Activated T-cell treated with anti-CD3 and anti-CD28 coated beads, Interleukin-2, amount 50 U/mL, for 48 hours (primary cell): ENCODE results near the gene MEGF11.
"Not testable (repeated sequence)": the region's sequence is repeated elsewhere in the genome, so short reads cannot be mapped to it uniquely, and the experiment has no call there.

Experiments used
- DNase-seq, 2 experiments: peaks; one replicate each; pipeline ENCODE4 v3.0.0-alpha.2; 2020

MEGF11 gene

GRCh38 chr15:65990298-65990981, 263.1 kb downstream of the MEGF11 start:
- no peak for DNase-seq

DNA sequence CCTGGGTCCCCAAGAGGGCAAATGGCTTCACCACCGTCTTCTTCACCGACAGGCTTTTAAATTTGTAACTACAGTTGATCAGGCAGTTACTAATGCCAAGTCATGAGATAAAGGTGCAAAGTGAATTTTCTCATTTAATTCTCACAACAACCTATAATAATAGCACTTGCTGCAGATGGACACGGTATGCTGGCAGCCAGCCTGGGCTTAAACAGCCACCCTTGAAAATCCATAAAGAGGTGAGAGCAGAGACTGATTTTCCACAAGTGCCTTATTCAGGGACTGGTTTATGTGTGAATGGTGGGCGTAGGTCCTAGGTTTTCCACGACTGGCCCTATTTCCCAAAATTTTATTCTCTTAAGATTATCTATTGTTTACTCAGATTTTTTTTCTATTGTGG, 266.4 kb downstream of the MEGF11 start:
- DNase-seq, result no peak

DNA sequence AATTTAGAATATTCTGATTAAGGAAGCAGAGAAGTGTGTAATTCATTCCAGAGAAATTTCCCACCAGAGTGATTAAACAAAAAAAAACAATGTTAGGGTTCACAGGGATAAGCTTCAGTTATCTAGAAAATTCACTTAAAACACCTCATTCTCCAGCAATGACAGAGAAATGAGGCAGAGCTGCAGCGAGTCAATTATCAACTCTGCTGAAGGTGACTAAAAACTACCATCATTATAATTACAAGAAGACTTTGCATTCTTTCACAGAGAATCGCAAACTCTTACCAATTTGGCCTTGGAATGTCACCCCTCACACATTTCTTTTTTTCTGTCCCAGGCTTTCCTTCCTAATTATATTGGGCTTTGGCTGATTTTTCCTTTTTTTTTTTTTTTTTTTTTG, 267.1 kb downstream of the MEGF11 start:
- DNase-seq, result no peak

DNA sequence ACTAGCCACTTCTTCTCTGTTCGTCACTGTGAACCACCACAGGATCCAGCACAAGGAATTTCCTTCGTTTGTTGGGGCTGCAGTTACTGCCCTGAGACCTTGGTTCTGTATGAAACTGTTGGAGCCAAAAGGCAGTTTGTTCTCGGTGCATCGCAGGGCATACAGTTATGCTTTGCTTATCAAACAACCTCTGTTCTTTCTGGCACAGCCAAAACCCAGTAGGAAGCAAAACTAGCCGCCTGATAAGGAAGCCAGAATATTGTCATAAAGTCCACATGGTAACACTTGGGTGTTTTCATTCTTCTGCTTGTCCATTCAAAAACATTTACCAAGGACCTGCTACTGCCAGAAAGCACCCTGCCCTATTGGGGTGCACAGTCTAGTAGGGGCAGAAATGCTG, 268.2 kb downstream of the MEGF11 start:
- no peak for DNase-seq

- no peak for DNase-seq
These were observed 270.8 kb downstream of the MEGF11 start for GRCh38 chr15:65982627-65983322.

DNA sequence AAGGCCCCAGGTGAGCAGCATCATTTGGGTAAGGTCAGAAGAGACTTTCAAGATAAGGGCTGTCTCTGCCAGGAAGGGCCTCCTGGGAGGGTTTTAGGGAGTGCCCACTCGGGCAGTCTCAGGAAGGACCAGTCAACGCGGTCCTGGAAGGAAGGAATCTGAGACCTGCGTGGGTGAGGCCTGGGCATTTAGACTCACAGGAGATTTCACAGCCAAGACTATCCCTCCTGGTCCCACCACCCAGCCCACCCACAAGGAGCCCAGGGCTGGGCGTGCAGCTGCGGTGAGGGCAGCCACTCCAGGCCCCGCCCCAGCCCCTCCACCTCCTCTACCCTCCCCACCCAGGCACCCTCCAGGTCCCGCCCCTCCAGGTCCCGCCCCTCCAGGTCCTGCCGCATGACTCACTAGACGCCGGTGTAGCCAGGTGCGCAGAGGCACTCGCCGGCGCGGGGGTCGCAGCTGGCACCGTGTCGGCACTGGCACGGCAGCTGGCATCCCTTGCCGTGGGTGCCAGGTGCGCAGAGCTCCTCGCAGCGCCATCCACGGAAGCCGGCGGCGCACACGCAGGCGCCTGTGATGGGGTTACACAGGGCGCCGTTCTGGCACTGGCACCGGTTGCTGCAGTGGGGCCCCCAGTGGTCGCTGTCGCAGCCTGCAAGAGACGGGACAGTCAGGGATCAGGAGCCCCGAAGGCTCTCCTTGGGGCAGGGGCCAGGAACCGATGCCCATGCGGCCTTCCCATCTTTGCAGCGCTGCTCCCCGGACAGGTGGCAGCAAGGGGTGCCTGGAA, 271.5 kb downstream of the MEGF11 start:
- DNase-seq, result peak; percentile 65 to 69

DNA sequence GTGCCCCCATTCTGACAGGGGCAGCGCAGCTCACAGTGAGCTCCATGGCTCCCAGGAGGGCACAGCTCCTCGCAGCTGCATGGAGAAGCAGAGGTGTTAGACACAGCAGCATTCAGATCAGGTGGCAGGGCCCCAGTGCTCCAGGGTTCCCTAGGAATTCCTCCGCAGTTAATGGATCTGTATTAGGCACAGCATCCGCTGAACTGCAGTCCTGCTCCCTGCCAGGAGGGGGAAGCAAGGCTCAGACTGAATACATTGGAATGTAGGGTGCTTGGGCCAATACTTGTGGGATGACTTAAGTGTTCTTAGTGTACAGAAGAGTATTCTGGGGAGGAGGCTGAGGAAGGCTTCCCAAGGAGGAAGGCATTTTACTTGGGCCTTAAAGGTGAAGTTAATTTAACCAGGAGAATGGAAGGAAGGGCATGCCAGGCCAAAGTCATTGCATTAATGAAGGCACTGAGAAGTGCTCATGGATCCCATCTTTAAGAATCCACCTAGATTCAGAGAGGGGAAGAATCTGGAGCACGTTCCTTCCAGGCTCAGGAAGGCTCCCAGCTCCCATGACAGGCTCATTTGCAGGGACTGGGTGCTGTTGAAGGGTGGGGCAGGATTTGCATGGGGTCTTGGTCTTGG, 272.6 kb downstream of the MEGF11 start:
- DNase-seq, result peak; percentile 41 to 43

- no peak for DNase-seq
These were observed 273.7 kb downstream of the MEGF11 start for GRCh38 chr15:65979837-65980236.

DNA sequence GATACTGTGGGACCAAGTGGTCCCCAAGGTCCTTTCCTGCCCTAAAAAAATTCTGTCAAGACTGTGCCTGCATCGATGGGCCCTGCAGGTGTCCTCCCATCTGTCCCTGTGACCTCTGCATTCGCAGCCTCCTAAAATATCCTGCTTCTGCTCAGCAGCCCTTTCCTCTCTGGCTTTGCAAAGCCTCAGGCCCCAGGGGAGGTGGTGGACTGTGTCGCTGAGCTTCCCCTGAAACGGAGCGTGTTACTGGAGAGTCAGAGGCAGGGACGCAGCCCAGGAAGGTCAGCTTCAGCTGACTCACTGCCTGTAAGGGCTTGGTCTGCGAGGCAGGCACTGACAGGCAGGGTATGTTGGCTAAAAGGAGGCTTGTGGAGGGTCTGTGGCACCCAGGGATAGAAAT, 274.2 kb downstream of the MEGF11 start:
- no peak for DNase-seq

- DNase-seq, result no peak
These were observed 275.4 kb downstream of the MEGF11 start for GRCh38 chr15:65978110-65978509.

- DNase-seq, result not testable (repeated sequence)
These were observed 277.4 kb downstream of the MEGF11 start for GRCh38 chr15:65976196-65976595.

DNA sequence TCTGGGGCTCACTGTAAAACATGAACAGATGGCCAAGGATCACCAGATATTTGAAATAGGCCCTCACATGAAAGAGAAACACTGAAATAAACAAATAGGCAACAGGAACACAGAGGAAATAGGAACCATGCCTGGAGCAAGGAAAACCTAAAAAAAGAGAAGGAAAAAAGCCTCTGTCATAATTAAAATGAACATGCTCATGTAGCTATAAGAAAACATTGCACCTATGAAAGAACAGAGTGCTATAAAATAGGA, 281.9 kb downstream of the MEGF11 start:
- no peak for DNase-seq

GRCh38 chr15:65970937-65971740, 282.4 kb downstream of the MEGF11 start:
- DNase-seq, result no peak

DNA sequence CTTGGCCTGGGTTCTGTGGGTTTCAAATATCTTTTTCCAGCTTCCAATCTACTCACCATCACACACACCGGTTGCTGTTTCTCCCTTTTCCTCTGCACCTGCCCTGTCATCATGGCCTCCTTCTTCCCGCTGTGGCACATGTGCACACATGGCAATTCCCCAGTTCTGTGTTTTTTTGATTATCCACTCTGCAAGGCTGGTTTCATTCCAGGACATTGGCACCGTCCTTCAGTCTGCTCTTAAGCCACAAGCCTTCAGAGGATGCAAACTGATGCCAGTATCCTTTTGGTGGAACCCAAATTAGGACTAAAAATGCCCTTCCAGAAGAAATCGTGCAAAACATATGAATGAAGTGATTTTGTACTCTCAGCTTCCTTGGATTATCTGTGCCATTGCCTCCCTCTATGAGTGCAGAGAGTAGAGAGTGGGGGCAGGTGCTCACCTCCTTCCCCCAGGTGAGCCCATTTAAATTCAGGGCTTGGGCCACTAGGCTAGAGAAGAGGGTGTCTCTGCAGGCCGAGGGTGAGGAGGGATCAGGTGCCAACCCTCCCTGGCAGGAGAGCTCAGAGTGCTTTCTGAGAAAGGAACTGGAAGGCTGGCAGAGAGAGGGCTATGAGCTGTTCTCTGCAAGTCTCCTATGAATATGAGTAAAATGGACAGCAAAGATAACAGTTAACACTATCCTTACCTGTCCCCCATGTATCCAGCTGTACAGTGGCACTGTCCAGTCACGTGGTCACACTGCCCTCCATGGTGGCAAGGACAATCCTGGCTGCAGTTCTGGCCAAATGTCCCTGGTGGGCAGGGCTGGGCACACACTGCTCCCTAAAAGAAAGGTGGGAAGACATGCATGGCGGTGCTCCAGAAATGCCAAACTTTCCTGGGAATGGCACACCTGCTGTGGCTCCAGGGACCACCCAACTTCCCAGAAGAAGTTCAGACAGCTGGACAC, 283.4 kb downstream of the MEGF11 start:
- DNase-seq, result no peak

DNA sequence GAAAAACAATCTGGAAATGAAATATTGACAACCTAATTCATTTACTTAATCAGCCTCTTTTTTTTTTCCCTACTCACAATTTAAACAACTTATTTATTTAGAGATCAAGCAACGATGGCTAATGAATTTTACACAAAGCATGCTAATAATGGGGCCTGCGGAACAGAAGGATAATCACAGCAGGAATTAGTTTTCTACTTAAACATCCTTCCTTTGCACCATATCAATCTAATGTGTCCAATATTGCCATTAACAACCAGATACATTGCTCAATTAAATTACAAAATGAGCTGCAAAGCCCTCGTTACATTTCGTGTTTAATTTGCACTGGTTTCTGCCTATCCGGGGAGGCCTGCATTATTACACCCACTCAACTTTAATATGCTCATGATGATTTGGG, 285.0 kb downstream of the MEGF11 start:
- DNase-seq, result no peak

DNA sequence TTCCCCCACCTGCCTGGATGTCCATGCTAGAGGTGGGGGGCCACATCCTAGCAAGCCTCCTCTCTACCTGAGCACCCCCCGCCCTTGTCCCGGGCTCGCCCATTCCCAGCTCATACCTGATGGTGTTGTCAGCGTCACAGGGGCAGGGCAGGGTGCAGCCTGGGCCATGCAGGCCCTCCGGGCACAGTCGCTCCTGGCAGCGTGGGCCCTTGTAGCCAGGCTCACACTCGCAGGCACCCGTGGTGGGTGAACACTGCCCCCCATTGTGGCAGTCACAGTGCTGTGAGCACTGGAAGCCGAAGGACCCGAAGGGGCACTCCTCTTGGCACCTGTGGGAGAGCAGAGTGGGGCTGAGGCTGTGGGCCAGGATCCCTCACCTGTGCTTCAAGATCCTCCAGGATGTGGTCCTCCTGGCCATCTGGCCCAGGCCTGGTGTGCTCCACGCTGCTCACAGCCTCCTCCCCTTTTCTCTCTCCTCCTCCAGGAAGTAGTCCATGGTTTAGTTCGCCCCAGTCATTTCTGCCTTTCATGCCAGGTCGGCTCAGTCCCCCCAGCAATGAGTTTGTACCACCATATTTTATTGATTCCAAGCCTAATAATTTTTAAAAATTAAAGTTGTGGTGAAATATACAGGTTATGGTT, 288.6 kb downstream of the MEGF11 start:
- DNase-seq, result no peak

DNA sequence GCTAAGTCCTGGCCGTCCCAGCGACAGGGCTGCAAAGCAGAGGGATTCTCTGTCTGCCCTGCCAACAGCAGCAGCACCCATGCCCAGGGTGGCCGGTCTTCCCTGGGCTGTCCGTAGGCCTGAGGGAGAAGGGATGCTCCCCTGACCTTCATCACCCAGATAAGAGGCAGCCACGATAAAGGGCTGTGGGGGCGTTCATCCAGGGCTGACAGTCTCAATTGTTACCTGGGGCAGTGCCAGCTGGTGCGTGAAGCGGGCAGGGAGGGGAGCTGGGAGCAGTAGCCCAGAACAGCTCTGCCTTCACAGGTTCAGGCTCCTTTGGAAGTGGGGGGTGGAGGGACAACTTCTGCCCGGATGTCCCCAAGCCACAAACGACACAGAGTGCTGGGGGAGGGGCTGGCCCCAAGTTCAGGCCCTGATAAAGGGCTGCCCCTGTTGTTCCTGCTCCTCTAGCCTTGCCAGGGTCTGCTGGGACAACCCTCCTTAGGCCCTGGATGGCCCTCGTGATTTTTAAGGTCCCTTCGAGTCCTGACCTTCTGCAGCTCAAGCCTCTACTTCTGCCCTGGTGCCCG, 289.6 kb downstream of the MEGF11 start:
- no peak for DNase-seq

GRCh38 chr15:65963358-65963757, 290.2 kb downstream of the MEGF11 start:
- no peak for DNase-seq

GRCh38 chr15:65962187-65962586, 291.4 kb downstream of the MEGF11 start:
- no peak for DNase-seq

DNA sequence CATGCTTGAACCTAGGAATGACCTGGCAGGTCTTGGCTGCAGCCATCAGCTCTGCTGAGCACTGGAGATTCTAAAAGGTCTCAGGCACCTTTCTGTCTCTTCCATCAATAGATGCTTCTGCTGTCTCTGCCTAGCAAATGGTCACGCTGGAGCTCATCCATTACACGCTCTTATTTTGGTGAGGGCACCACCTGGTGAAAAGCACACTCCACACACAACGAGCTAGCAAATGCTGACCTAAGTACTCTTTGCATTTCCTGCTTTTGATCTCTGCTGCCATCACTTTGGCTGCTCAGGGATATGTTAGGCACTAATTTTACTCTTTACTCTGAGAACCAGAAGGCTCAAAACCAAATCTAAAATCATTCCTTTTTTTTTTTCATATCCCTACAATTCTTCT, 293.0 kb downstream of the MEGF11 start:
- no peak for DNase-seq

DNA sequence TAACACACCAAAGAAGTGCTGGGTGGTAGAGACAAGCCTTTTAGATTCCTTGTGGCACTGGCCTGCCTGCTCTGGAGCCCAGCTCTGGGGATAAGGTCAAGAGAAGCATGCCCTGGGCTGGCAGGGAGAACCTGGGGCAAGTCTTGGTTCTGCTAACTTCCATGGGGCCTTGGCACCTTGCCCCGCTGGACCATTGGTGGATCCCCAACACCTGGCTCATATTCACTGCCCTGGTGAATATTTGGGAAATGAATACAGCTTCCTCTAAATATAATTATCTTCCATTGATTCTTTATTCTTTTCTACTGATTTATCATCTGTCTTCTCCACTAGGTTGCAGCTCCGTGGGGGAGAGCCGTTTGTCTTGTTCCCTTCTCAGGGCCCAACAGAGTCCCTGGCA, 294.7 kb downstream of the MEGF11 start:
- no peak for DNase-seq
